ENCODE data around the gene WDR41. TPM values are rescaled to one million over a fixed set of nuclear protein-coding genes. Genes with fewer than 3 reads are reported as not detected.

The WDR41 gene
- total and polyA plus RNA-seq, 2 of the 4 experiments (the other 2 are of a cell fraction) = 38.1 to 72.1 TPM

GRCh38 chr5:77409870-77410621, 82.1 kb downstream of the WDR41 start:
- no CpG with 5 or more reads among the region's 10 CpGs for WGBS, 2 experiments (ENCODE audit: extremely low coverage in 2 of 2, insufficient read length in 1 of 2)

More at GRCh38 chr5:77409870-77410621, 82.1 kb downstream of the WDR41 start:
- no peak overlapping the region for H2AFZ ChIP-seq (replicated peaks; ENCODE audit: low read length, poor library complexity)
- in situ Hi-C loops (cut with MboI; ENCODE audit: low sequenced_read_pairs) = no loop called here
- BruUV-seq (replicated peaks) = no TSS peak
- ChIA-PET POLR2A (ENCODE audit: unreplicated experiment) (no interaction called here), CTCF (interaction anchor here (0.7 kb wide), 1 partner anchor 116 kb away, joined by 3 read pairs; no protein-coding TSS in a partner anchor)
- H3K4me3 ChIP-seq (ENCODE audit: insufficient read depth, low read depth, low read length) = no peak overlapping the region
- H3K27me3 ChIP-seq (ENCODE audit: control insufficient read depth, insufficient read depth, low read length) = peaks cover 14% of the 10 kb centered on the region
- no peak overlapping the region for H3K14ac ChIP-seq (replicated peaks; ENCODE audit: low read depth, low read length)
- H2BK15ac ChIP-seq (ENCODE audit: low read depth, low read length) = no peak overlapping the region
- H2BK20ac ChIP-seq (ENCODE audit: low read depth, low read length) = no peak overlapping the region
- H3K9me3 ChIP-seq (ENCODE audit: control insufficient read depth, insufficient read depth, low read length) = no peaks in the 10 kb centered on the region
- H3K4me2 ChIP-seq (ENCODE audit: low read depth, low read length) = no peak overlapping the region
- no peak overlapping the region for H3K23ac ChIP-seq (ENCODE audit: low read depth, low read length)
- no peak overlapping the region for H3K18ac ChIP-seq (ENCODE audit: low read depth, low read length)
- no peak overlapping the region for H2BK5ac ChIP-seq (ENCODE audit: low read depth, low read length, poor library complexity, severe bottlenecking)
- no peak overlapping the region for H4K5ac ChIP-seq (ENCODE audit: low read depth, low read length)
- H4K8ac ChIP-seq (ENCODE audit: low read depth in 2 of 2, low read length in 2 of 2) = no peak overlapping the region
- peaks cover 2% of the 10 kb centered on the region; the same call in 1 of the 2 replicates for H3K4me1 ChIP-seq (ENCODE audit: control insufficient read depth, insufficient read depth, low read length)
- H3K9ac ChIP-seq (ENCODE audit: low read depth, low read length) = no peak overlapping the region
- H2AK5ac ChIP-seq (ENCODE audit: low read depth, low read length) = no peak overlapping the region
- H2AK9ac ChIP-seq (replicated peaks; ENCODE audit: low read depth, low read length, poor library complexity) = no peak overlapping the region
- H4K20me1 ChIP-seq (ENCODE audit: insufficient read depth, low read length) = no peaks in the 10 kb centered on the region
- peaks cover 2% of the 10 kb centered on the region; the same call in 1 of the 2 replicates for H3K9me1 ChIP-seq (ENCODE audit: insufficient read depth, low read length)
- TF ChIP-seq, protein P1, sequence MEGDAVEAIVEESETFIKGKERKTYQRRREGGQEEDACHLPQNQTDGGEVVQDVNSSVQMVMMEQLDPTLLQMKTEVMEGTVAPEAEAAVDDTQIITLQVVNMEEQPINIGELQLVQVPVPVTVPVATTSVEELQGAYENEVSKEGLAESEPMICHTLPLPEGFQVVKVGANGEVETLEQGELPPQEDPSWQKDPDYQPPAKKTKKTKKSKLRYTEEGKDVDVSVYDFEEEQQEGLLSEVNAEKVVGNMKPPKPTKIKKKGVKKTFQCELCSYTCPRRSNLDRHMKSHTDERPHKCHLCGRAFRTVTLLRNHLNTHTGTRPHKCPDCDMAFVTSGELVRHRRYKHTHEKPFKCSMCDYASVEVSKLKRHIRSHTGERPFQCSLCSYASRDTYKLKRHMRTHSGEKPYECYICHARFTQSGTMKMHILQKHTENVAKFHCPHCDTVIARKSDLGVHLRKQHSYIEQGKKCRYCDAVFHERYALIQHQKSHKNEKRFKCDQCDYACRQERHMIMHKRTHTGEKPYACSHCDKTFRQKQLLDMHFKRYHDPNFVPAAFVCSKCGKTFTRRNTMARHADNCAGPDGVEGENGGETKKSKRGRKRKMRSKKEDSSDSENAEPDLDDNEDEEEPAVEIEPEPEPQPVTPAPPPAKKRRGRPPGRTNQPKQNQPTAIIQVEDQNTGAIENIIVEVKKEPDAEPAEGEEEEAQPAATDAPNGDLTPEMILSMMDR (conservative IDR thresholded peaks at IDR 0.05; ENCODE audit: low read depth, low read length) = no peak
- TF ChIP-seq POLR2A (IDR thresholded peaks at IDR 0.05; ENCODE audit: low read depth, low read length) = no peak
- TF ChIP-seq, protein P2, sequence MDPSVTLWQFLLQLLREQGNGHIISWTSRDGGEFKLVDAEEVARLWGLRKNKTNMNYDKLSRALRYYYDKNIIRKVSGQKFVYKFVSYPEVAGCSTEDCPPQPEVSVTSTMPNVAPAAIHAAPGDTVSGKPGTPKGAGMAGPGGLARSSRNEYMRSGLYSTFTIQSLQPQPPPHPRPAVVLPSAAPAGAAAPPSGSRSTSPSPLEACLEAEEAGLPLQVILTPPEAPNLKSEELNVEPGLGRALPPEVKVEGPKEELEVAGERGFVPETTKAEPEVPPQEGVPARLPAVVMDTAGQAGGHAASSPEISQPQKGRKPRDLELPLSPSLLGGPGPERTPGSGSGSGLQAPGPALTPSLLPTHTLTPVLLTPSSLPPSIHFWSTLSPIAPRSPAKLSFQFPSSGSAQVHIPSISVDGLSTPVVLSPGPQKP (IDR thresholded peaks at IDR 0.05; ENCODE audit: borderline replicate concordance, low read depth, low read length) = no peak
- no peak for TF ChIP-seq NFE2L2 (IDR thresholded peaks at IDR 0.05; ENCODE audit: low read depth, low read length)
- TF ChIP-seq CHD1 (IDR thresholded peaks at IDR 0.05; ENCODE audit: low read depth, low read length) = no peak
- no peak for TF ChIP-seq CEBPB (IDR thresholded peaks at IDR 0.05; ENCODE audit: low read depth, low read length)
- no peak for TF ChIP-seq RCOR1 (IDR thresholded peaks at IDR 0.05; ENCODE audit: insufficient replicate concordance, low read length)
- no peak for TF ChIP-seq FOS (IDR thresholded peaks at IDR 0.05; ENCODE audit: low read depth, low read length)
- no peak for TF ChIP-seq SMC3 (IDR thresholded peaks at IDR 0.05; ENCODE audit: low read depth, low read length)
- no peak for TF ChIP-seq MAZ (IDR thresholded peaks at IDR 0.05; ENCODE audit: borderline replicate concordance, low read depth, low read length)
- TF ChIP-seq RAD21 (IDR thresholded peaks at IDR 0.05; ENCODE audit: low read length) = no peak
- no peak for DNase-seq
- ATAC-seq (ENCODE audit: low read depth) = 0 out of 2 replicates have a peak, but pooled peaks have one; percentile 32
- H3K56ac ChIP-seq (ENCODE audit: extremely low read depth, insufficient read depth, low read length) = no peak overlapping the region
- intact Hi-C loops (cut with micrococcal nuclease) = no loop called here
- H4K91ac ChIP-seq (ENCODE audit: insufficient read depth, low read depth, low read length) = no peak overlapping the region
- dilution Hi-C loops (cut with HindIII; ENCODE audit: low sequenced_read_pairs, unreplicated experiment) = no loop called here
- no peaks in the 10 kb centered on the region for H3K79me1 ChIP-seq (ENCODE audit: low read depth in 1 of 2, low read length in 2 of 2)
- H3K4ac ChIP-seq (ENCODE audit: low read depth, low read length) = no peak overlapping the region
- H3K27ac ChIP-seq (ENCODE audit: insufficient read depth, low read length) = no peak overlapping the region
- no peak overlapping the region for H2BK120ac ChIP-seq (ENCODE audit: low read depth, low read length)
- H3K36me3 ChIP-seq (ENCODE audit: control insufficient read depth, insufficient read depth, low read length) = no peaks in the 10 kb centered on the region

All from IMR-90 (cell line).